ENCODE measurements around the gene RBMS2.

The RBMS2 gene

GRCh38 chr12:56520048-56520447 lies 1.6 kb upstream of the RBMS2 start:
- Histone ChIP-seq H2BK15ac (replicated peaks; ENCODE audit: low read depth) (peak overlapping the region; percentile 74), H2BK5ac (ENCODE audit: low read length) (no peak overlapping the region), H2BK120ac (ENCODE audit: low read depth, low read length) (no peak overlapping the region), H3K23ac (ENCODE audit: low read length) (no peak overlapping the region), H3K27me3 (ENCODE audit: insufficient read depth, low read length, poor library complexity) (no peaks in the 10 kb centered on the region), H3K79me2 (ENCODE audit: control insufficient read depth, insufficient read depth, low read length) (peaks cover 19% of the 10 kb centered on the region), H4K8ac (ENCODE audit: low read depth, low read length) (no peak overlapping the region), H3K18ac (ENCODE audit: low read length) (no peak overlapping the region), H3K4ac (ENCODE audit: low read depth, low read length) (no peak overlapping the region), H2AK5ac (ENCODE audit: low read length) (no peak overlapping the region), H3K4me3 (ENCODE audit: low read length) (no peak overlapping the region), H3K27ac (ENCODE audit: low read depth, low read length) (no peak overlapping the region), H3K56ac (ENCODE audit: low read length) (no peak overlapping the region), H3K79me1 (ENCODE audit: low read length) (no peaks in the 10 kb centered on the region), H3K9ac (ENCODE audit: low read length) (no peak overlapping the region), H3K4me1 (ENCODE audit: control insufficient read depth, low read depth, low read length) (peaks cover 2% of the 10 kb centered on the region), H3K4me2 (ENCODE audit: low read length) (no peak overlapping the region), H3K36me3 (ENCODE audit: control insufficient read depth, insufficient read depth, low read length) (no peaks in the 10 kb centered on the region), H4K5ac (ENCODE audit: low read length) (no peak overlapping the region)
- WGBS (ENCODE audit: extremely low coverage, insufficient coverage, low lambda C conversion rate): no CpG with 5 or more reads among the region's 3 CpGs
- no peak for DNase-seq

DNA sequence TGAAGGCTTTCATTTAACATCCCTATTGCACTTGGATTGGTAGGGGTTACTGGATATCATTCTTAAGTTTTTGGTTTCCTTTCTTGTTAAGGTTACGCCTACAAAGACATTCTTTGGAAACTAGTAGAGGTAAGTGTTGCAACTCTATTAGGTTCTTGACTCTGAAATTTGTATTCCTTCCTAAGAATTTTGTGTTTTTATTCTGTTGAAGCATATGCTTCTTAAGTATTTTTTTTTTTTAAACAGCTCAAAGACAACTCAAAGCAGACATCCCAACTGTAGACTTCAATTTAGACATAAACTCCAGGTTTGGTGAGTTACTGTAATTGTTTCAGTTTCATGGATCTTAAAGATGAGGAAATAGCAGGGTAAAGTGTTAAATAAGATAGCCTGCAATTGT lies 1.1 kb upstream of the RBMS2 start:
- no peaks in the 10 kb centered on the region for H3K27me3 ChIP-seq (ENCODE audit: insufficient read depth, low read length, poor library complexity)
- H3K79me1 ChIP-seq (ENCODE audit: low read length): no peaks in the 10 kb centered on the region
- no peak overlapping the region for H2AK5ac ChIP-seq (ENCODE audit: low read length)
- H3K4me3 ChIP-seq (ENCODE audit: low read length): no peak overlapping the region
- H3K4me2 ChIP-seq (ENCODE audit: low read length): no peak overlapping the region
- peaks cover 2% of the 10 kb centered on the region for H3K4me1 ChIP-seq (ENCODE audit: control insufficient read depth, low read depth, low read length)
- no peak overlapping the region for H2BK5ac ChIP-seq (ENCODE audit: low read length)
- no peaks in the 10 kb centered on the region for H3K36me3 ChIP-seq (ENCODE audit: control insufficient read depth, insufficient read depth, low read length)
- peaks cover 24% of the 10 kb centered on the region for H3K79me2 ChIP-seq (ENCODE audit: control insufficient read depth, insufficient read depth, low read length)
- no CpG with 5 or more reads among the region's 1 CpG for WGBS (ENCODE audit: extremely low coverage, insufficient coverage, low lambda C conversion rate)
- no peak overlapping the region for H3K9ac ChIP-seq (ENCODE audit: low read length)
- no peak overlapping the region for H3K27ac ChIP-seq (ENCODE audit: low read depth, low read length)
- no peak overlapping the region for H4K5ac ChIP-seq (ENCODE audit: low read length)
- no peak for DNase-seq
- no peak overlapping the region for H4K8ac ChIP-seq (ENCODE audit: low read depth, low read length)
- no peak overlapping the region for H3K56ac ChIP-seq (ENCODE audit: low read length)
- no peak overlapping the region for H2BK120ac ChIP-seq (ENCODE audit: low read depth, low read length)
- H3K23ac ChIP-seq (ENCODE audit: low read length): no peak overlapping the region
- no peak overlapping the region for H3K18ac ChIP-seq (ENCODE audit: low read length)
- H3K4ac ChIP-seq (ENCODE audit: low read depth, low read length): no peak overlapping the region
- peak overlapping the region; percentile 98 for H2BK15ac ChIP-seq (replicated peaks; ENCODE audit: low read depth)

GRCh38 chr12:56521209-56521589 lies 421 bp upstream of the RBMS2 start:
- Histone ChIP-seq H3K4me3 (ENCODE audit: low read length) (no peak overlapping the region), H3K4ac (ENCODE audit: low read depth, low read length) (no peak overlapping the region), H3K4me1 (ENCODE audit: control insufficient read depth, low read depth, low read length) (peaks cover 2% of the 10 kb centered on the region), H3K23ac (ENCODE audit: low read length) (no peak overlapping the region), H2BK120ac (ENCODE audit: low read depth, low read length) (peak overlapping the region; percentile 45), H3K36me3 (ENCODE audit: control insufficient read depth, insufficient read depth, low read length) (no peaks in the 10 kb centered on the region), H3K9ac (ENCODE audit: low read length) (no peak overlapping the region), H2BK15ac (replicated peaks; ENCODE audit: low read depth) (no peak overlapping the region), H2AK5ac (ENCODE audit: low read length) (no peak overlapping the region), H4K8ac (ENCODE audit: low read depth, low read length) (no peak overlapping the region), H3K4me2 (ENCODE audit: low read length) (no peak overlapping the region), H3K18ac (ENCODE audit: low read length) (peak overlapping the region; percentile 84), H3K79me1 (ENCODE audit: low read length) (no peaks in the 10 kb centered on the region), H3K27ac (ENCODE audit: low read depth, low read length) (no peak overlapping the region), H3K27me3 (ENCODE audit: insufficient read depth, low read length, poor library complexity) (no peaks in the 10 kb centered on the region), H4K5ac (ENCODE audit: low read length) (no peak overlapping the region), H3K56ac (ENCODE audit: low read length) (peak overlapping the region; percentile 22), H3K79me2 (ENCODE audit: control insufficient read depth, insufficient read depth, low read length) (peaks cover 24% of the 10 kb centered on the region), H2BK5ac (ENCODE audit: low read length) (no peak overlapping the region)
- no CpG with 5 or more reads among the region's 8 CpGs for WGBS (ENCODE audit: extremely low coverage, insufficient coverage, low lambda C conversion rate)
- no peak for DNase-seq

DNA sequence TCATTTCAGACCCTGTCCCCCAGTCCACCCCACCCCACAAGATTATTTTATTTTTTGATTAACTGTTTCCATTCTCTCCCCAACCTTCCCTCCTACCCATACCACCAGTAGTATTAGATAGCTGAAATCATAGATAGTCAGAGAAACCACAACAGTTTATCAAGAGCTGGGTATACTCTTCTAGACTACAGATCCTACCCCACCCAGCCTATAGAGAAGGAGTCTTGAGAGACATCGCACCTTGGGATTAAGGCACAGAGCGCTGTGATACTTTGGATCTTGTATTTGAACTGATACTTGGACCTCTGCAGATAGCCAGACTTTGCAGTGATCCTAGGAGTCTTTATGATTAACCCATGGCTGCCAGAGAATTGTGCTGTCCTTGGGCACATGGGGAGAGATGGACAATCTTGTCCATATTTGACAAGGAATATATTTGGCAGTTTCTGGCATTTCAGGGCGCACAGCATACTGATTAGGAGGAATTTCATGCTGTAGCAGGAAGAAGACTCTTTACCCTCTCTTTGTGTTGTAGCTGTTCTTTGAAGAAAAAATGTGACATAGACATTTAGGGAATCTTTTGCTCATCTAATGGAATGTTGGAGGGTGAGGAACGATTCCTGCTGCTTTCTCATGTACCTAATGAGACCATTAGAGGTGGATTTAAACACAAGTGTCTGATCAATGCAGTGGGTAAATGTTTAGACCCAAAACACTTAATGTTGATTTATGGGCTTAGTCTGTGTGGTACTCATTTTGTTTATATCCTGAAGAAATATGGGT lies 982 bp downstream of the RBMS2 start:
- Histone ChIP-seq H3K36me3 (ENCODE audit: control insufficient read depth, insufficient read depth, low read length) (no peaks in the 10 kb centered on the region), H3K4me1 (ENCODE audit: control insufficient read depth, low read depth, low read length) (peaks cover 2% of the 10 kb centered on the region), H4K5ac (ENCODE audit: low read length) (peak overlapping the region; percentile 64), H3K27ac (ENCODE audit: low read depth, low read length) (peak overlapping the region; percentile 74), H3K27me3 (ENCODE audit: insufficient read depth, low read length, poor library complexity) (no peaks in the 10 kb centered on the region), H3K18ac (ENCODE audit: low read length) (peak overlapping the region; percentile 90), H3K4me3 (ENCODE audit: low read length) (peak overlapping the region; percentile 77), H3K4me2 (ENCODE audit: low read length) (peak overlapping the region; percentile 82), H3K4ac (ENCODE audit: low read depth, low read length) (peak overlapping the region; percentile 70), H3K23ac (ENCODE audit: low read length) (no peak overlapping the region), H2BK5ac (ENCODE audit: low read length) (no peak overlapping the region), H3K9ac (ENCODE audit: low read length) (peak overlapping the region; percentile 84), H3K79me1 (ENCODE audit: low read length) (no peaks in the 10 kb centered on the region), H2AK5ac (ENCODE audit: low read length) (peak overlapping the region; percentile 11), H3K79me2 (ENCODE audit: control insufficient read depth, insufficient read depth, low read length) (peaks cover 24% of the 10 kb centered on the region), H3K56ac (ENCODE audit: low read length) (peak overlapping the region; percentile 90), H4K8ac (ENCODE audit: low read depth, low read length) (no peak overlapping the region), H2BK15ac (replicated peaks; ENCODE audit: low read depth) (peak overlapping the region; percentile 9), H2BK120ac (ENCODE audit: low read depth, low read length) (no peak overlapping the region)
- peak; percentile 69 for DNase-seq
- WGBS (ENCODE audit: extremely low coverage, insufficient coverage, low lambda C conversion rate): no CpG with 5 or more reads among the region's 4 CpGs

- peaks cover 5% of the 10 kb centered on the region for H3K79me1 ChIP-seq (ENCODE audit: low read length)
- H2BK15ac ChIP-seq (replicated peaks; ENCODE audit: low read depth): no peak overlapping the region
- H4K5ac ChIP-seq (ENCODE audit: low read length): no peak overlapping the region
- DNase-seq: no peak
- H3K4me1 ChIP-seq (ENCODE audit: control insufficient read depth, low read depth, low read length): peaks cover 2% of the 10 kb centered on the region
- no peak overlapping the region for H3K4ac ChIP-seq (ENCODE audit: low read depth, low read length)
- no peak overlapping the region for H3K9ac ChIP-seq (ENCODE audit: low read length)
- H3K4me3 ChIP-seq (ENCODE audit: low read length): no peak overlapping the region
- no peaks in the 10 kb centered on the region for H3K36me3 ChIP-seq (ENCODE audit: control insufficient read depth, insufficient read depth, low read length)
- H2AK5ac ChIP-seq (ENCODE audit: low read length): no peak overlapping the region
- H2BK5ac ChIP-seq (ENCODE audit: low read length): no peak overlapping the region
- H3K23ac ChIP-seq (ENCODE audit: low read length): no peak overlapping the region
- H3K27me3 ChIP-seq (ENCODE audit: insufficient read depth, low read length, poor library complexity): no peaks in the 10 kb centered on the region
- H3K18ac ChIP-seq (ENCODE audit: low read length): peak overlapping the region; percentile 60
- no peak overlapping the region for H4K8ac ChIP-seq (ENCODE audit: low read depth, low read length)
- H3K4me2 ChIP-seq (ENCODE audit: low read length): no peak overlapping the region
- H3K56ac ChIP-seq (ENCODE audit: low read length): no peak overlapping the region
- H3K27ac ChIP-seq (ENCODE audit: low read depth, low read length): no peak overlapping the region
- whole genome bisulfite sequencing (ENCODE audit: extremely low coverage, insufficient coverage, low lambda C conversion rate): no CpG with 5 or more reads among the region's 1 CpG
- no peak overlapping the region for H2BK120ac ChIP-seq (ENCODE audit: low read depth, low read length)
- H3K79me2 ChIP-seq (ENCODE audit: control insufficient read depth, insufficient read depth, low read length): peaks cover 38% of the 10 kb centered on the region
Observed at GRCh38 chr12:56528846-56529245, 7.2 kb downstream of the RBMS2 start.

GRCh38 chr12:56529656-56530055 lies 8.0 kb downstream of the RBMS2 start:
- Histone ChIP-seq H3K4ac (ENCODE audit: low read depth, low read length) (no peak overlapping the region), H4K5ac (ENCODE audit: low read length) (no peak overlapping the region), H3K18ac (ENCODE audit: low read length) (peak overlapping the region; percentile 94), H3K4me2 (ENCODE audit: low read length) (no peak overlapping the region), H3K56ac (ENCODE audit: low read length) (no peak overlapping the region), H2BK15ac (replicated peaks; ENCODE audit: low read depth) (no peak overlapping the region), H3K79me1 (ENCODE audit: low read length) (peaks cover 5% of the 10 kb centered on the region), H2AK5ac (ENCODE audit: low read length) (no peak overlapping the region), H3K79me2 (ENCODE audit: control insufficient read depth, insufficient read depth, low read length) (peaks cover 31% of the 10 kb centered on the region), H3K36me3 (ENCODE audit: control insufficient read depth, insufficient read depth, low read length) (no peaks in the 10 kb centered on the region), H3K4me1 (ENCODE audit: control insufficient read depth, low read depth, low read length) (peaks cover 2% of the 10 kb centered on the region), H4K8ac (ENCODE audit: low read depth, low read length) (no peak overlapping the region), H3K23ac (ENCODE audit: low read length) (no peak overlapping the region), H2BK120ac (ENCODE audit: low read depth, low read length) (no peak overlapping the region), H2BK5ac (ENCODE audit: low read length) (no peak overlapping the region), H3K27me3 (ENCODE audit: insufficient read depth, low read length, poor library complexity) (no peaks in the 10 kb centered on the region), H3K4me3 (ENCODE audit: low read length) (no peak overlapping the region), H3K27ac (ENCODE audit: low read depth, low read length) (no peak overlapping the region), H3K9ac (ENCODE audit: low read length) (no peak overlapping the region)
- no CpG with 5 or more reads among the region's 4 CpGs for WGBS (ENCODE audit: extremely low coverage, insufficient coverage, low lambda C conversion rate)
- no peak for DNase-seq

Measured in mesendoderm (in vitro differentiated cells).